GM18909 (cell line): ENCODE results near the gene NRTN.
A peak's percentile ranks its signal among the peaks of the same experiment; 100 is the strongest.

Experiments used
- ATAC-seq: cut with Tn5 transposase; IDR thresholded peaks from one replicate; pipeline ENCODE4 v1.9.1; 2021; ENCODE audit warnings: mild to moderate bottlenecking; ENCODE audit not compliant: unreplicated experiment, poor library complexity

The NRTN gene

DNA sequence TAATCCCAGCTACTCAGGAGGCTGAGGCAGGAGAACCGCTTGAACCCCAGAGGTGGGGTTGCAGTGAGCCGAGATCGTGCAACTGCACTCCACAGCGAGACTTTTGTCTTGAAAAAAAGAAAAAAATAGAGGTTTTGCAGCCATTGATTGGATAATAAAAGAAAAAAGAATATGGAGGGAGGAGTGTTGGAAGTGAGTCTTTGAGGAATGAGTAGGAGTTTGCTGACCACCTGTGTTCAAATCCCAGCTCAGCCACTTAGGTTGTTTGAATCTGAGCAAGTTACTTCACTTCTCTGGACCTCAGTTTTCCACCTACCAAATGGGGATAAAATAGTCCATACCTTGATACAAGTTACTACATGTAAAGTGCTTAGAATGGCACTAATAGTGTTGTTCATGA, 6.2 kb downstream of the NRTN start:
- no peak for ATAC-seq

DNA sequence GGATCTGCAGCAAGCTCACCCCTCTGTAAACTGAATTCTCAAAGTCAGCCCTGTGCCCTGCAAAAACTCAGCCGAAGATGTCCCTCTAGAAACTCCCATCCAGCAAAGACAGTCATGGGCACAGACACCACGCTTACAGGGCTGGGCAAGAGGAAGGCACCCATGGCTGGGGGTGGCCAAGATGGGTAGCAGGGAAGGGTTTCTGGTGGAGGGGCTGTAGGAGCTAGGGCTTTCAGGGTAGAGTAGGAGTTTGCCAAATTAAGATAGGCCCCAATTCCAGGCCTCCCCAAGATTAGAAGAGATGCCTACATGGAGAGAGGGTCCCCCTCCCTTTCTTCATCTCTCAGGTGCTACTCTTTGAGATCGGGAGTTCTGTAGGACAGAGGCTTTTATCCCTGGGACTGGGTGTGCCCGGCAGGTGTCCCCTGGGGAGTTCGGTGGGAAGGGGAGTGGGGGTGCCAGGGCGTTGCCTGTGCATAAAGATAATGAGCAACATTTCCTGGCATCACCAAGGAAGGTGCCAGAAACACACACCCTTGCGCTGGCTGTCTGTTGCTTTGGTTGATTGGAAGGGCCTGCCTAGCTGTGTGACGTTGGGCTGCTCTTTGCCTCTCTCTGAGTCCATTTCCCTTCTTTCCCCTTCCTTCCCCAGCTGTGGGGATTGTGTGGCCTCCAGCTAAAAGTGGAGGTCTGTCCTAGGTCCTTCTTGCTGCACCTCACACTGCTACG, 9.4 kb downstream of the NRTN start:
- no peak for ATAC-seq

DNA sequence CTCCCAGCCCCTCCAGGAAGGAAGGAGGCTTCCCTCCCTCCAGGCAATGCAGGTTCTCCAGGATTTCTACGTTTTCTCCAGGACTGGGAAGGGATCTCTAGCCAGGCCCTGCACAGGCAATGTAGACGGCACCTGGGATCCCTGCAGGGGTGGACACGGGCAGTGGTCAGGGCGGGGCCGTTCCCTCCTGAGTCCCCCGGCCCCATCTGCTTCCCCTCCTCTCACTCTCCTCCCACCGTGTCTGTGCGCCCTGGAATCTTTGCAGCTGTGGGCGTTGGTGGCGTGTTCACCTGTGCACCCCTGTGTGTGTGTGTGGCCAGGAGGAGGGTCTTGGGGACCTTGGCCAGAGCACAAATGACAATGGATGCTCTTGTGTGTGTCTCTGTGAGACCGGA, 10.0 kb downstream of the NRTN start:
- no peak for ATAC-seq

DNA sequence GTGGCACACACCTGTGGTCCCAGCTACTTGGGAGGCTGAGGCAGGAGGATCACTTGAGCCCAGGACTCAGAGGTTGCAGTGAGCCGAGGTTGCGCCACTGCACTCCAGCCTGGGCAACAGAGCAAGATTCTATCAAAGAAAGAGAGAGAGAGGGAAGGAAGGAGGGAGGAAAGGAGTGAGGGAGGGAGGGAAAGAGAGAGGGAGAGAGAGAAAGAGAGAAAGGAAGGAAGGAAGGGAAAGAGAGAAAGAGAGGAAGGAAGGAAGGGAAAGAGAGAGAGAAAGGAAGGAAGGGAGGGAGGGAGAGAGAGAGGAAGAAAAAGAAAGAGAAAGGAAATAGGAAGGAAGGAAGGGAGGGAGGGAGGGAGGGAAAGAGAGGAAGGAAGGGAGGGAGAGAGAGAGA, 12.4 kb downstream of the NRTN start:
- ATAC-seq, result no peak

DNA sequence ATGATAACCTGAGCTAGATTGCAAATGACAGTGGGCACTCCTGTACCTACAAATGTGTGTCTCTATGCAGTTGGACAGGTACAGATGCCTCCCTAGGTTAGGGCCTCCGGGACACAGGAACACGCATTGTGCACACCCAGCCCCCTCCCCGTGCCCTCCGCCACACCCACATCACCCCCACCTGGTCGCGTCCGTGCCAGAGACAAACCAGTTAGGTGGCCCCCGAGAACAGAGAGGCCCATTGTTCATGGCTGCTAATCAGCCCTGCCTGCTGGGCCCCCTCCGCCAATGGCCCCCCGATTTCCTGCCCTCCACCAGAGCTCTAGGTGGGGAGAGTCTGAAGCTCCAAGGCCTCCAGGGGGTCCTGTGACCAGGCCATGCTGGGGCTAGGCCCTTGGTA, 13.7 kb downstream of the NRTN start:
- no peak for ATAC-seq

DNA sequence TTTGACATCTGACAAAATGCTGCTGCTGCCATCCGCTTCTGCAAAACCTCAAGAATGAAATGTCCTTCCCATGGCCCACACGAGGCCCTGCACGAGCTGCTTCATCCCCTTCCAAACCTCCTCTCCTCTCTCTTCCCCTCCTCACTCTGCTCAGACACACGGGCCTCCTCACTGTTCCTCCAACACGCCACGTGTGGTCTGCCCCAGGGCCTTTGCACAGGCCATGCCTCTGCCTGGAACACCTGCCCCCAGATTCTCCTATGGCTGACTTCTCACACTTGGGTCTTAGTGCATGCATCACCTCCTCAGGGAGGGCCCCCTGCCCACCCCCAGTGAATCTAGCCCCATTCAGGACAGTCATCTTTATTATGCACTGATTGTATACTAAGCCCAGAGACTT, 15.9 kb downstream of the NRTN start:
- no peak for ATAC-seq

DNA sequence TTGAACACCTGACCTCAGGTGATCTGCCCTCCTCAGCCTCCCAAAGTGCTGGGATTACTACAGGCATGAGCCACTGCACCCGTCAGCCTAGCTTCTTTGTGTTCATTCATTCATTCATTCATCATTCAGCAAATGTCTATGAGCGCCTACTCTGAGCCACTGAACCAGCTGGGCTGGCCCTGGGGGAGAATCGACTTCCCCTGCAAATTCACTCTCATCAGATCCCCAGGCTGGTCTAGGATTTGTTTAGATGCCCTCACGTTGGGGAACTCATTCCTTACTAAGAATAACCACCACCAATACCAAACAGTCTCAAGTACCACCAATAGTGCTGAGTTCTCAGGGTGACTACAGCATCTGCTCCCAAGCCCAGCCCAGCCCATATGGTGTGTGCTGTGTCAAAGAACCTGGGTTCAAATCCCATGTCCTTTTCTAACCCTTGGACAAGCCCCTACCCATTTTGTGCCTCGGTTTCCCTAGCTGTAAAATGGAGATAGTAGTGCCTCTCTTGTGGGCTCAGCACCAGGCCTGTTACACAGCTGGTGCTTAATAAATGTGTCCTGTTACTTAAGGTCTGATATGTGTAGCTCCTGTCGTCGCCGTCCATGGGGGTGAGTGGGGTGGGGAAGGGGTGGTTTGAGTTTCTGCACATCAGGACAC, 16.8 kb downstream of the NRTN start:
- ATAC-seq, result no peak

DNA sequence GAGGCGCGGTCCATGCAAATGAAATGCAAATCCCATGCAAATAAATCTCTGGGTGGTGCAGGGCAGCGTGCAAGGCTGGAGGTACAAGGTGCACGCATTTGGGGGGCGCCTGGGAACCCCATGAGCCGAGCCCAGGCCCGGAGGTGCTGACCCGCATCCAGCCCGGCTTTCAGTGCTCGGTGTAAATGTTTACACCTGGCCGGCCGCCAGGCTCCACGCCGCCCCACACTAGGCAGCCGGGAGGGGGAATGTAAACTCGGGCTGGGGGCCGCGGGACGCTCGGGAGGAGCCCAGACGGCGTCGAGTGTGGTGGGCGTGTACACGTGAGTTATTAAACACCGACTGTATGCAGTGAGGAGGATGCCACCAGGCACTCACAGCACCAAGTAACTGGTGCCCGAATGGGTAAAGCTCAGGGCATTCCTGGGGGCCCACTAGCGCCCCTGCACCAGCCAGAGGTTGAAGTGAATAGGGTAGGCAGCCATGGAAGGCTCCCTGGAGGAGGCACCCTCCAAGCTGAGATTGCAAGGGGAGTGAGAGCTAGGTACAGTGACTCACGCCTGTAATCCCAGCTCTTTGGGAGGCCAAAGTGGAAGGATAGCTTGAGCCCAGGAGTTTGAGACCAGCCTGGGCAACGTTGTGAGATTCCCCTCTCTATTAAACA, 17.4 kb downstream of the NRTN start:
- ATAC-seq, result no peak

DNA sequence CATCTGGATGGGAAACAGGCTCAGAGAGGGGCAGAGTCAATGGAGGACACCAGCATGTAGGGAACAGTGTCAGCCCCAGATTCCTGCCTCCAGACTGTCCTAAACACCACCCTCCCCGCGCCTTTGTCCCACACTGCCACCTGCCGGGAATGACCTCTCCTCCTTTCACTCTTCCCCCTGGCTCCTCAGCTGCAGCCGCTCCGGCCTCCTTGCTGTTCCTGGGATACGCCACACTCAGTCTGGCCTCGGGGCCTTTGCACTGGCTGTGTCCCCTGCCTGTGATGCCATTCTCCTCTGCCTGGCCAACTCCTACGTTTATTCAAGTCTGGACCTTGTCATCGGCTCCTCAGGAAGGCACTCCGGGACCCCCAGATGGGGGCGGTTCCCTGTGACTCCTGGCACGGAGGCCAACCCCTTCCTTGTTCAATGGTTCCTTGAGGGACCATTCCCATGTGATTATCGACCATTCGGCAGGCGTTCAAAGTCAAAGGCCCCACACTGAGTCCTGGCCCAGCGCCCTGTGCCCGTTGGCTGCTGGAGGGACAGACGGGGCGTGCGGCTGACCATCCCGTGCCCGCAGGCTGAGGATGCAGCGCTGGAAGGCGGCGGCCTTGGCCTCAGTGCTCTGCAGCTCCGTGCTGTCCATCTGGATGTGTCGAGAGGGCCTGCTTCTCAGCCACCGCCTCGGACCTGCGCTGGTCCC, 18.9 kb downstream of the NRTN start:
- no peak for ATAC-seq

DNA sequence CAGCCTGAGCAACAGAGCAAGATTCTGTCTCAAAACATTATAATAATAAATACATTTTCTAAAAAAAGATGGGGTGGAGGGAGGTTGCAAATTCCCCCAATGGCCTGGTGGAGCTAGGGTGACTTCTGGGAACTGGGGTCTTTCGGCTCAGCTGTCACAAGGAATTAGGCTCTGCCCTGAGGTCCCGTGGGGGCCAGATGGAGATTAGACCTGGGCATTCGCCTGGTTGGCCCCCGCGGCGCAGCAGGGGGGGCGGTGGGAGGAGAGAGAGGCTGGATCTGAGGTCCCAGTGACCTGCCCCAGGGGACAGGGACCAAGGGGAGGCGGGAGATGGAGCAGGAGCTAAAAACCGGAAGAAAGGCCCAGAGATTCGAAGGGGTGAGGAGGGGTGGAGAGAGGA, 19.9 kb downstream of the NRTN start:
- no peak for ATAC-seq

DNA sequence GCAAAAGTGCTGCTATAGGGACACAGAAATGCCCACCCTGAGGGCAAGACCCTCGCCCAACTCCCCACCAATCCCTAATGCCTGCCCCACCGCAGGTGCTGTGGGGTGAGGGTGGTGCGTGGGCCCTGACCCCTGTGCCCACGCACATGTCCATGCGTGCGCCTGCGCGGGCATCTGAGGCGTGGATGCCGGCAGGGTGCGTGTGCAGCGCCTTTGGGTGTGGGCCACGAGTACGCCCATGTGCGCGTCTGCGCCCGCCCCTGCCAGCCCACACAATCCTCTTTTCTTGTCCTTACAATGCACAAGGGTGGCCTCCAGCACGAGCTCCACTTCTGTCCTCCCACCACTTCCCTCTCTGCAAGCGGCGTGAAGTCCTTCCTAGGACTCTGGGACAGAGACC, 20.3 kb downstream of the NRTN start:
- ATAC-seq, result no peak

DNA sequence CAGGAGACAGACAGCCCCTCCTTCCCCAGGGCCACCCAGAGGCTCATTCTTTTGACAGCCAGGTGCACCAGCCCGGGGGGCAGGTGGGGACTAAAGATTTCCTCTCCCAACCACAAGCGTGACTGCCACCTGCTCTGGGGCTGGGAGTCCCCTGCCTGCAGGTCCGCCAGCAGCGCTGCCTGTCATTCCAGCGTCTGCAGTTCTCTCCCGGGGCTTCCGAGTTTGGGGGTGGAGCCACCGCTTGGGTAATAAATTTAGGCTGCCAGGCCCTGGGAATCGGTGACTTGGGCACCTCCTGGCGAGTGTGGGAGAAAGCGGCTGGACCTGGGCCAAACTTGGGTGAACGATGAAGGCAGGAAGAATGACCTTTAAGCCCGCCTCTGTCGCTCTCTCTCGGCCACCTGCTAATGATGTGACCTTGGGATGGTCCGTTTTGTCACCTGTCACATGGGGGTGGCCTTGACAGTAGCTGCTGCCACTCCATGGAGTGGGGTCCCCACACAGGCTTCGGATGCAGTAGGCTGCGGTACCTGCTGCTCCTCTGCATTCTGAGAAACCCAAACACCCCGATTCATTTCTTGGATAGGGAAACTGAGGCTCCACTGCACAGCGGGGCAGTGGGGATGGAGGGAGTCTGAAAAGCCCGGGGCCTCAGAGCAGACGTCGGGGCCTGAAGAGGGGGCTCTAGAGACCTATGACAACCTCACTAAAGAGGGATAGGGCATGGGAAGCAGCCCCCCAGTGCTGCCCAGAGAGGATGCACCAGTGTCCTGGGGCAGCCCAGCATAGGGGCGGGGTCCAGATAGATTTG, 21.9 kb downstream of the NRTN start:
- ATAC-seq, result no peak

DNA sequence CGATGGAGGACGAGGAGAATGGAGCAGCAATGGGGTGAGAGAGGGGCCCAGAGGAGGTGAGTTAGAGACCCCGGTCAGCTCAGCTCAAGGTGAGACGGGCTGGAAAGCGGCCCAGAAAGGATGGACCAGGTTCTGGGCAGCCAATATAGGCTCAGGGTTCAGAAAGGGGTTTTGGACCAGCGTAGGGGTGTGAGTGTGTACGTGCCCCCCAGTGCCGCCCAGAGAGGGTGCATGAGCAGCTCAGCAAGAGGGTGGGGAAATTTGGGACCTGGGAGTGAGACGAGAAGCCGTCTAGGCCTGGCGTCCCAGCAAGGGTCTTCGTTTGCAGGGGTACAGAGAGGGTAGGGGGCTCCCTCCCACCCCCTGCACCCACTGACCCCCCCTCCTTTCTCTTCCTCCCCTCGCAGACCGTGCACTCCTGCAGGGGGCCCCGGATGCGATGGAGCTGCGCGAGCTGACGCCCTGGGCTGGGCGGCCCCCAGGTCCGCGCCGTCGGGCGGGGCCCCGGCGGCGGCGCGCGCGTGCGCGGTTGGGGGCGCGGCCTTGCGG, 22.5 kb downstream of the NRTN start:
- ATAC-seq, result no peak

DNA sequence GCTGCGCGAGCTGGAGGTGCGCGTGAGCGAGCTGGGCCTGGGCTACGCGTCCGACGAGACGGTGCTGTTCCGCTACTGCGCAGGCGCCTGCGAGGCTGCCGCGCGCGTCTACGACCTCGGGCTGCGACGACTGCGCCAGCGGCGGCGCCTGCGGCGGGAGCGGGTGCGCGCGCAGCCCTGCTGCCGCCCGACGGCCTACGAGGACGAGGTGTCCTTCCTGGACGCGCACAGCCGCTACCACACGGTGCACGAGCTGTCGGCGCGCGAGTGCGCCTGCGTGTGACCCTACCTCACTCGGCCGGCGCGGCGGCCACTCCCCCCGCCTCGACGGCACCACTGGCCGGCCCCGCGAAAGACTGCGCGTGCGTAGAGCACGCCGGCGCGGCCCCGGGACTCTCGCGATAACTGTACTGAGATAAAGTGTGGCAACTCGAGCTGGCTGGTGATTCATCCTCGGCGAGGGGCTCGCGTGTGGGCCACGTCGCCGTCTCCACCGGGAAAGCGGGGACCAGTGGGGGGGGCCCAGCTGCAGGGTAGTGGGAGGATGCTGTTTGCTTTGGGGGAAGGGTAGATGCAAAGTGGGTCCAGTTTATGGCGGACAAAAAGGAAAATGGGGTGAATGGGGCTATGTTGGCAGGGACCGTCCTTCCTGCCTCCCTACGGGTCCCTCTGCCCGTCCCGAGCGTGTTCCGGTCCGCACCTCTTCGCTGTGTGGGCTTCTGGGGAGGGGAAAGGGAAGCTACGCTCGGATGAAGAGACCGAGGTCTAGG, 23.2 kb downstream of the NRTN start:
- ATAC-seq, result peak; percentile 75

DNA sequence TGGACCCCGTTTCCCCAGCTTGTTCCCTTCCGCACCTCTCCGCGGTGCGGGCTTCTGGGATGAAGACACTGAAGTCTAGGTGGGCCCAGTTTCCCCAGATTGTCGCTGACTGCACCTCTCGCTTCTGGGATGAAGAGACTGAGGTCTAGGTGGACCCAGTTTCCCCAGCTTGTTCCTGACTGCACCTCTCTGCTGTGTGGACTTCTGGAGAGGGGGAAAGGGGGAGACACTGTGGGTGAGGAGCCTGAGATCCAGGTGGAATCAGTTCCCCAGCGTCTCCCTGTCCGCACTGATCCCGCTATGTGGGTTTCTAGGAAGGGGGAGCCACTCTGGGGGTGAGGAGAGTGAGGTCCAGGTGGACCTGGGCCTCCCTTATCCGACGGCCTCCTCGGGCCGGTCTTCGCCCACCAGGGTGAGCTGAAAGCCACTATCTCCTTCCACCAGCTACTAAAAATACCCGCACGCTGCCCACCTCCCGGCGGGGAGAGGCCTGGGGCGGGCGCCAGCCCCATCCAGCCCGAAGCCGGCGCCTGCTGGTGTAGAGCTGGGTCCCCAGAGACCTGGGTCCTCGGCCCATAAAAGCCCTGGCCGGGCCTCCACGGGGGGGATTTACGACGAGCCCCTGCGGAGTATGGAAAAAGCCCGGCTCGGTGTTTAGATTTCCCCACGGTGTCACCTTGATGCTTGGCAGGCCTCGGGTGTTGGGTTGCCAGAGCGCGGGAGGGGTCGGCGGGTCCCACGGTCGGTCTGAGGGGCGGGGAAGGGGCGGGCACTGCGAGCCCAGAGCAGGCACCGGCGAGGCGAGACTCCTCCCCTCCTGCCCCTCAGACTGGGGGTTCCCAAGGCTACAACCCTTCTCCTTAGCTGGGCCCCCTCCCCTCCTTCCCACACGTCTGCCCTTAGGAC, 24.0 kb downstream of the NRTN start:
- ATAC-seq, result no peak

DNA sequence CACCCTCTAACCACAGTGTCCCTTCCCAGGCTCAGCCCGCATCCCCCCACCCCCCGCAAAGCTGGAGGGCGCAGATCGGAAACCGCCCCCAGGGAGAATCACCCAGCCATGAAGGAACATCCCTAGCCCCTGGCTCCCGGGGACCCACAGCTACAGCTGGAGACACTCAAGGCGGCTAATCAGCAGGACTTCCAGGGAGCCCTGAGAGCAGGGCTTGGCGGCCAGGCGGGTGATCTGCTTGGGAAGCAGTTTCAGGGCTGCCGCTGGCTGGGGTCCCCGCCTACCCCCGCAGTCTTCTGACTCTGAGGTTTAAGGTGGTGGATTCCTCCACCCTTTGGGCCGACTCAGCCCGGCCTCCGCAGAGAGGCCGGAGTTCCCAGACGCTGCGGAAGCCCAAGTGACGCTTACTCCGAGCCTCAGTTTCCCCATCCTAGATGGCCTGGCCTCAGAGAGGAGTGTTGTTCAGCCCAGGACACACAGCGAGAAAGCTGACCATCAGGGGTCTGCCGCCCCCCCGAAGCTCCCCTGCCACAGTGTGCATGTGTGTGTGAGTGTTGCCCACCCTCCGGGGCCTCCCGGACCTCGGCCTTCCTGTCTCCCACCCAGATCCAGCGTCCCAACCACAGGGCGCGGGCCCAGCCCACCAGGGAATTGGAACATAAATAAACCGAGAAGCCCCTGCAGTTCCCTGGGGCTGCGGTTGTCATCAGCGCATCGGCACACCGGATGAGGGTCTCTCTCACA, 24.9 kb downstream of the NRTN start:
- no peak for ATAC-seq

DNA sequence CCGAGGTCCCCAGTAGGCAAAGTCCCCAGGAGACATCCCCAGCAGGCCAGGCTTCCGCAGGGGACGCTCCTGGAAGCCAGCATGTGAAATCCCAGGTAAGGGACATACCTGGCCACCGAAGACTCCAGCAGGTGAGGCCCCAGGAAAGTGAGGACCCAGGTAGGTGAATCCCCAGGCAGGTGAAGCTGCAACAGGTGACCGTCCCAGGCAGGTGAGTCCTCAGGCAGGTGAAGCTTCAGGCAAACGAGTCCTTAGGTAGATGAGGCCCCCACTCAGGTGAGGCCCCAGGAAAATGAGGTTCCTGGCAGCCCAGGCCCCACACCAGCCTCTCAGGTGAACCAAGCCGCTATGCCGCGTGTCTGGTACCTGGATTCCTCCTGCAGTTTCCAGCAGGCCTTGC, 26.3 kb downstream of the NRTN start:
- no peak for ATAC-seq

DNA sequence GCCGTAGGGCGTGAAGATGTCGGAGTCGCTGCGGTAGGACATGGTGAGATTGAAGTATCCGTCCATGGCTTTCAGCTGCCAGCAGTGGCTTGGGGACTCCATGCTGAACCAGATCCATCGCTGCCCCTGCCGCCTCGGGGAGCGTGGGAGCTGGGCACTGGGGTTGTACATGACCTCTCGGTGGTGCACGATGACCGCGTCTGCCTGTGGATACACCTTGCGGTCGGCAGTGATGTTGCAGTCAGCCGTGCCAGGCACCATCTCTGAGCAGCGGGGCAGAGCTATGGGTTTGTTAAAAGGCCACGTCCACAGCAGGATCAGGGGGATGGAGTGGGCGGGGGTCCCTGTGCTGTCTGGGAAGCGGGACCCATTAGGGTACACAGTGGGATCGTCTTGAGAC, 27.2 kb downstream of the NRTN start:
- ATAC-seq, result no peak
